LNCAP (cell line): ENCODE measurements around the gene MGLL.

Experiments
- CTCF ChIP-seq: fragments of 450-650 bp; IDR thresholded peaks from 2 replicates; pipeline ENCODE4 v1.5.1; 2017; ENCODE audit warnings: mild to moderate bottlenecking

MGLL gene

GRCh38 chr3:127718916-127719290 is 103.4 kb downstream of the MGLL start:
- no peak for TF ChIP-seq CTCF

- no peak for TF ChIP-seq CTCF
Measured at GRCh38 chr3:127718245-127718915, 103.9 kb downstream of the MGLL start.

GRCh38 chr3:127717357-127718244 is 104.7 kb downstream of the MGLL start:
- no peak for TF ChIP-seq CTCF

- no peak for TF ChIP-seq CTCF
Measured at GRCh38 chr3:127716384-127716783, 105.9 kb downstream of the MGLL start.

GRCh38 chr3:127715532-127715931 is 106.8 kb downstream of the MGLL start:
- TF ChIP-seq CTCF: no peak

- no peak for TF ChIP-seq CTCF
Measured at GRCh38 chr3:127714866-127715265, 107.4 kb downstream of the MGLL start.

GRCh38 chr3:127714125-127714571 is 108.2 kb downstream of the MGLL start:
- TF ChIP-seq CTCF: no peak
